Measurements from ENCODE around the gene OR2V2.
"Not testable (repeated sequence)": the region's sequence is repeated elsewhere in the genome, so short reads cannot be mapped to it uniquely, and the experiment has no call there.

Gene OR2V2

GRCh38 chr5:181169459-181170236 lies 22.3 kb downstream of the OR2V2 start:
- DNase-seq (ENCODE audit: low spot score): not testable (repeated sequence)

GRCh38 chr5:181170237-181170825 lies 22.9 kb downstream of the OR2V2 start:
- no peak for DNase-seq (ENCODE audit: low spot score)

GRCh38 chr5:181170996-181171395 lies 23.6 kb downstream of the OR2V2 start:
- no peak for DNase-seq (ENCODE audit: low spot score)

- no peak for DNase-seq (ENCODE audit: low spot score)
Measured at GRCh38 chr5:181171782-181172181, 24.4 kb downstream of the OR2V2 start.

- DNase-seq (ENCODE audit: low spot score): no peak
Measured at GRCh38 chr5:181173027-181173419, 25.6 kb downstream of the OR2V2 start.

GRCh38 chr5:181173420-181174342 lies 26.3 kb downstream of the OR2V2 start:
- DNase-seq (ENCODE audit: low spot score): no peak

GRCh38 chr5:181176254-181176952 lies 29.0 kb downstream of the OR2V2 start:
- no peak for DNase-seq (ENCODE audit: low spot score)

- DNase-seq (ENCODE audit: low spot score): not testable (repeated sequence)
Measured at GRCh38 chr5:181177559-181177958, 30.2 kb downstream of the OR2V2 start.

- DNase-seq (ENCODE audit: low spot score): no peak
Measured at GRCh38 chr5:181181650-181182565, 34.5 kb downstream of the OR2V2 start.

GRCh38 chr5:181182651-181183050 lies 35.3 kb downstream of the OR2V2 start:
- no peak for DNase-seq (ENCODE audit: low spot score)

- DNase-seq (ENCODE audit: low spot score): no peak
Measured at GRCh38 chr5:181184845-181185216, 37.4 kb downstream of the OR2V2 start.

GRCh38 chr5:181185560-181185959 lies 38.2 kb downstream of the OR2V2 start:
- no peak for DNase-seq (ENCODE audit: low spot score)

- no peak for DNase-seq (ENCODE audit: low spot score)
Measured at GRCh38 chr5:181186022-181186421, 38.6 kb downstream of the OR2V2 start.

- no peak for DNase-seq (ENCODE audit: low spot score)
Measured at GRCh38 chr5:181186986-181187499, 39.7 kb downstream of the OR2V2 start.

GRCh38 chr5:181187500-181188213 lies 40.3 kb downstream of the OR2V2 start:
- DNase-seq (ENCODE audit: low spot score): peak; percentile 49

- no peak for DNase-seq (ENCODE audit: low spot score)
Measured at GRCh38 chr5:181188700-181189362, 41.4 kb downstream of the OR2V2 start.

- no peak for DNase-seq (ENCODE audit: low spot score)
Measured at GRCh38 chr5:181189363-181189961, 42.1 kb downstream of the OR2V2 start.

GRCh38 chr5:181189962-181190710 lies 42.8 kb downstream of the OR2V2 start:
- DNase-seq (ENCODE audit: low spot score): no peak

All from iPS-NIHi11 (cell line).